Fibroblast of lung (primary cell): Measurements from ENCODE around the gene DHRS4L2.

ENCODE experiments used
- CTCF ChIP-seq, 2 donors: IDR thresholded peaks in 1 of 2; conservative IDR thresholded peaks in 1 of 2; 1 replicate in 1 of 2; 2 replicates in 1 of 2; pipeline ENCODE4 v1.5.1; 2011 to 2012; ENCODE audit warnings: low read length in 2 of 2, control low read depth in 1 of 2, inconsistent platforms in 1 of 2, low read depth in 1 of 2, mild to moderate bottlenecking in 1 of 2
- EZH2 ChIP-seq: IDR thresholded peaks from 2 replicates; pipeline ENCODE4 v1.5.1; 2012; ENCODE audit warnings: low read length, control low read depth, mild to moderate bottlenecking; ENCODE audit errors: missing control alignments

GRCh38 chr14:23950411-23951135, 38.2 kb upstream of the DHRS4L2 start:
- TF ChIP-seq CTCF (conservative IDR thresholded peaks at IDR 0.05 in 1 of 2, IDR thresholded peaks at IDR 0.05 in 1 of 2; ENCODE audit: low read depth in 1 of 2, low read length in 2 of 2) (no peak), EZH2 (no peak)
